HG02870 (cell line): ENCODE data around the gene PTPRQ.
"Not testable (repeated sequence)": the region's sequence is repeated elsewhere in the genome, so short reads cannot be mapped to it uniquely, and the experiment has no call there.

Experiments used
- ATAC-seq: cut with Tn5 transposase; IDR thresholded peaks from one replicate; pipeline ENCODE4 v1.9.1; 2021; ENCODE audit warnings: mild to moderate bottlenecking, moderate library complexity; ENCODE audit not compliant: unreplicated experiment

Gene PTPRQ

DNA sequence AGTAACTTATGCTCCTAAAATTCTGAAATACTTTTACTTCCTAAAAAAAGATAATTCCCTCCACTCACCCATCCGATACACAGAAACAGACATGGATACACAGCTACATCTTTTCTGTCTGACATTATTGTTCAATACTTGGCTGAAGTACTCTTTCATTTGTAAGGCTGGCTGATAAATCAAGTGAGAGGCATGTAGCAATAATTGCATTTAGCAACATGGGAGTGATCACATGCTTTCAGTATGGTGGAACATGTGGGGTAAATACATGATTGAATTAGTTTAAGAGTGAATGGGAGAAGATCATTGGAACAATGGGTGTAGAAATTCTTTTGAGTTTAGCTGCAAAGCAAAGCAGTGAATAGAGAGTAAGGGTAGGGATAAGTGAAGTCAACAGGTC, 25.6 kb downstream of the PTPRQ start:
- no peak for ATAC-seq

DNA sequence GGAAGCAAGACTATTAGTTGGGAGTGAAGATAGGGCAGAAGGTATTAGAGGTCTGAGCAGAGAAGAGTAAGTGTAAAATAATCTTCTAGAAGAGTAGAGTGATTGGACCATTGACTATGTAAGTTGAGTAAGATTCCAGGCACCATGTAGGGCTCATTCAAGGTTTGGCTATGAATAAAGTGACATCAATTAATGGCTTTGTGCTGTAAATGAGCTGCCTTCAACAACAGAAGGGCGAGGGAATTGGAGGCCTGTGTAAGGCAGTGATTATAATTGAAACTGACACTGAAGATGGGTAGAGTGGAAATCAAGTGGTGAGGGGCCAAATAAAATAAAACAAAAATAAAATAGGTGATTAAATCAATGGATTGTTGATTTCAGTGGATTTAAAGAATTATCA, 26.4 kb downstream of the PTPRQ start:
- ATAC-seq, result no peak

DNA sequence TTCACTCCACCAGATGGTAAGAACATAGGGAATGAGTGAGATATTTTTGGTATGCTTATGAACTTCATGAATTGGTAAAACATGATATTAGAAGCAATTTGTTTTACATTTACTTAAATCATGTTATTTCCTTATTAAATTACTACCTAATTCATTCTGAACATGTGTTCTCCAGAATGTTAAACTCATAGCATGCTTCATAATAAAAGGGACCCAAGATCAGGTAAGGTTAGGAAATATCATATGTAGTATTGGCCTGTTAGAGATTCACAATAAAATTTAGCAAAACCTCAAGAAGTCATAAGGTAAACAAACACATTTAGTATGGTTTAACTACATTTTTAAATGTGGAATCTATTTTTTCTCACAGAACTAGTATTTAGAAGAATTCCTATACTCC, 28.2 kb downstream of the PTPRQ start:
- ATAC-seq, result no peak

DNA sequence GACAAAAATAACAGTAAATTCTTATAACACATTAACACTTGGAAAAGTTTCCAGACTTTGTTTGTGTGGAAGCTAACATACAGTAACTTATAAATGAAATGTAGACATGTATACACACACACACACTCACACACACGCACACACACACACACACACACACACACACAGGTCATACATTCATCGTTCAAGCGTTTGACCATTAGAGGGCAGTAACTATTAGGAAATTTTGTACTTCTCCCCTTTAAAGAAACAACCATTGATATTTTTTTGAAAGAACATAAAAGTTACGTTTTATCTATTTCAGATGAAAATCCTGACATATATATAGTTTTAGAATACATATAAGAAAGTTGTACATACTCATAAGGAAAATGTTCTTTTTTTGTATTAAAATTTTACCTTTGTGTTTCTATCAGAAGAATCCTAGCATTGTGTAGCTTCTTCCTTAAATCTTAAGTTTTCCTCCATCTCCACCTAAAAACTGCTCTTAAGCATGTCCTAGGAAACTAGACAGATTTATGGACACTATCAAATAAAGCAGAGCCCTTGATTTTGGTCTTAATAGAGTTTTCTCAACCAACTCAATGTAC, 29.0 kb downstream of the PTPRQ start:
- ATAC-seq, result peak; percentile 69

DNA sequence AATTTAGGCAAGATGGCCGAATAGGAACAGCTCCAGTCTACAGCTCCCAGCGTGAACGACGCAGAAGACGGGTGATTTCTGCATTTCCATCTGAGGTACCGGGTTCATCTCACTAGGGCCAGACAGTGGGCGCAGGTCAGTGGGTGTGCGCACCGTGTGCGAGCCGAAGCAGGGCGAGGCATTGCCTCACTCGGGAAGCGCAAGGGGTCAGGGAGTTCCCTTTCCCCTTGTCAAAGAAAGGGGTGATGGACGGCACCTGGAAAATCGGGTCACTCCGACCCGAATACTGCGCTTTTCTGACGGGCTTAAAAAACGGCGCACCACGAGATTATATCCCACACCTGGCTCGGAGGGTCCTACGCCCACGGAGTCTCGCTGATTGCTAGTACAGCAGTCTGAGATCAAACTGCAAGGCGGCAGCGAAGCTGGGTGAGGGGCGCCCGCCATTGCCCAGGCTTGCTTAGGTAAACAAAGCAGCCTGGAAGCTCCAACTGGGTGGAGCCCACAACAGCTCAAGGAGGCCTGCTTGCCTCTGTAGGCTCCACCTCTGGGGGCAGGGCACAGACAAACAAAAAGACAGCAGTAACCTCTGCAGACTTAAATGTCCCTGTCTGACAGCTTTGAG, 33.6 kb downstream of the PTPRQ start:
- ATAC-seq, result not testable (repeated sequence)

DNA sequence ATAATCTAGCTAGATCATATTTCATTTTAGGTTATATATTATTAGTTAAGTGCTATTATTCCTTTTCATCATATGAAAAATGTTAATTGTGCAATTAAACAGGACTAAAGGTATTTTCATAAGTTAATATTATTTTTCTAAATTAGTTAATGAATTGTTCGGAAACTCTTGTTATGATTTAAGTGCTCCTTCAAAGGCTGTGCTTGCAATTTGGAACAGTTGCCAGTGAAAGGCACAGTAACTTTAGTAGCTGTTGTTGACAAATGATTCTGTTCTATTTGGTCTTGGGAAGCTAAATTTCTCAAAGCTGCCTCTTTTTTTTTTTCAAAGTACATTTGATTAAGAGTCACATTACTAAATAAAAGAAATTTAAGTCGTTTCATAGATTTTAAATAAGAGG, 40.7 kb downstream of the PTPRQ start:
- ATAC-seq, result no peak

DNA sequence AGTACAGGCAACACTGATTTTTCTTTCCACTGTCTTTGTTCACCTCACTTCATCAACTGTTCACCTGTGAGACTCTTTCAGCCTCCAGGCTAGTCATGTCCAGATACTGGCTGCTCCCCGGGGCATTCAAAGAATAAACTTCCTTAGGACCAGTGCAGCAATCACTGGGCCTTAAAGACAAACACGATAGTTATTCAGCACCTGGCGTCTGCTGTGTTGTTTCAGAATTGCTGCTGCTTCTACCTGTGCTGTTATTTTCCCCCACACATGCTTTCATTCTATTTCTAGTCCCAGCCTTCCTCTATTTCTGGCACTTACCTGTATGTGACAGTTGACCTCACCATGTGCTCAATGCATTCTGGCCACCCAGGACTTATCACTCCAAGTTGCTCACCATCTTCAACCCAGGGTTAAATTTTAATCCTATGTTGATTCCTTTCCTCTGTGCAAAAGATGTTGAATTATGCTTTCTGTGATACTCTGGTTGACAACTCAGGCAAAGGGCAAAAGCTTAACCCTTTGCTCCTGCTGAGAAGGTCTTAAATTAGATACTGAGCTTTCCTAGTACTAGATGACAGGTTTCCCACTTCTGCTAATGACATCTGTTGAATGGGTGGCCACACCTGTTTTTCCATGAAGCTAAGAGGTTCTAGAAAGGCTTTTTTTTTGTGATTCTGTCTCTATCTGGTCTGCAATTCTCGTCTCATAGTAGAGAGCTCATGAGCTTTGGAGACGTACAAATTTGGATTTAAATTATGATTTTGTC, 41.4 kb downstream of the PTPRQ start:
- peak; percentile 74 for ATAC-seq

DNA sequence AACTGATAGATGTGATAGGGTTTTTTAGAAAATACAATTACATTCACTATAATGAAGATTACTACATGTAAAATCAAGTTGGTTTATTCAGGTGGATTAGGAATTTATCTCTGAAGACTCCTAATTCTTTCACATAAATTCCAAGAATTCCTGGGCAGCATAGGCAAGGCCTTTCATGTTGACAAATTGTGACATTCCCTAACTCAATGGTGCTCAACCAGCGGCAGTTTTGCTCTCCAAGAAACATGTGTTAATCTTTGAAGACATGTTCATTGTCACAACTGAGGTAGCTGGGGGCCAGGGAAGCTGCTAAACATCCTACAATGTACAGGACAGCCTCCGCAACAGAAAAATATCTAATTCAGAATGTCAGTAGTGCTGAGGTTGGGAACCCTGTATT, 46.3 kb downstream of the PTPRQ start:
- ATAC-seq, result no peak

DNA sequence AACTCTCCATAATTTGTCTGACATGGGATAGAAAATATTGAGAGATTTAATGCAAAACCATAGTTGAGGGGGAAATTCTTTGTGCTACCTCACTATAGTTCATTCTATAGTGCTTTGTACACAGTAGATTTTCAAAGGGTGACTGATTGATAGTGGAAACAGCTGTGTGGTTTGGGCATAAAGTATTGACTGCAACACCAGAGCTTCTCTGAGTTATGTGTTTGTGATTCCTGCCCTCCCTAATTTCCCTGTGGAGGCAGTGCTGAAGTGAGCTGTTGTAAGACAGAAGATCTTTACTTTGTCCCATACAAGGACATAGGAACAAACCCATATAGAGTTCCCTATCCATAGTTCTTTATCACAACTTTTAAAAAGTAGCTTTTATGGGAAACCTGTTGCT, 47.1 kb downstream of the PTPRQ start:
- ATAC-seq, result no peak

DNA sequence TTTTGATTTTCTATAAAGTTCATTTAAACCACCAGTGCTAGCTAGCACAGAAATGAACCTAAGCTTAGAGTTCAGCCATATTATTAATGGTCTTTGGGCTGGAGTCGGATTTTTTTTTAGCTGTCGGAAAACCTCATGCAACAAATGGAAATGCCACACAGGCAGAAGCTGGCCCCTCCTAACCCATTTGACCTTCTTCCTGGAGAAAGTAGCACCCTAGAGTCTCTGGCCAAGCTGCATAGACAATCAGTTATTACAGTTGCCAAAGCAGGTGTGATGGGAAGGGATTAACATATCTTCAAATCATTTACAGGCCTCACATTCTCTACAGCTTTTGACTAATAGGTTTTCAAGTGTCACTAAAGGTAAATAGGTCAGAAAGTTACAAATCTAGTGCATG, 49.4 kb downstream of the PTPRQ start:
- no peak for ATAC-seq

DNA sequence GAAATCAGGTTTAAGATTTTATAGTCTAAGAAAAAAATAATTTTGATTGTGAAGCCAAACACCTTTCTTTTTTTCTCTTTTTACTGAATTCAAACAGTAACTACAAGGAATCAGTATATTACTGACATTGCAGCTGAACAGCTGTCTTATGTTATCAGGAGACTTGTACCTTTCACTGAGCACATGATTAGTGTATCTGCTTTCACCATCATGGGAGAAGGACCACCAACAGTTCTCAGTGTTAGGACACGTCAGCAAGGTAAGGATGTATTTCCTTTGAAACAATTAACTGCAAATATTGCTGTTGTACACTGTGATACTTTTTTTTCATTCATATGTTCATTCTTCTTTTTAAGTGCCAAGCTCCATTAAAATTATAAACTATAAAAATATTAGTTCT, 50.8 kb downstream of the PTPRQ start:
- no peak for ATAC-seq

DNA sequence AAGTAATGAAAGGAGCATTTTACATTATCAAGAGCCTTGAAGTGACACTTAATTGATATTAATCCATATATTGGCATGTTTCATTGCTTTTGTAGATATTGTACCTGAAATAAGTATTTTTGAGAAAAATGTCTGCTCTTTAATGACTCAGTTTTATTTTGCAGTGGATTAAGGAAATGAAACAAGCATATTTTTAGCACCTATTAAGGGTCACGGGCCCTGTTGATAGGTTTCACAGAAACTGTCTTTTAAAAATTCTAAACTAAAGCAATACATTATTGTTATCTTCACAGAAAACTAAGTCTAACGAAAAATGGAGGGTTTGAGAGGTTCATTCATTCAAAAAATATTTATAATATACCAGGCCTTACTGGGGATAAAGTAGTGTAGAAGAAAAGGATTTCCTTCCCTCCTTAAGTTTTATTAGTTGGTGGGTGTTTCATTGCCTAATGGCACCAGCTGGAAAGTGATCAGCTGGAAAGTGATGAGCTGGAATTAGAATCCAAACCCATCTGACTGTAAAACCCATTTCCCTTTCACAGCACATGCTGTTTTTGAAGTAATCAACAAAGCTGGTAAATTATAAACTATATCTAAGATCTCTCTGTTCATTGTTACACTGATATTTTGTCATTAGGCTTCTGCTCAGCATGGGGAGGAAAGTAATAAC, 54.2 kb downstream of the PTPRQ start:
- peak; percentile 68 for ATAC-seq

DNA sequence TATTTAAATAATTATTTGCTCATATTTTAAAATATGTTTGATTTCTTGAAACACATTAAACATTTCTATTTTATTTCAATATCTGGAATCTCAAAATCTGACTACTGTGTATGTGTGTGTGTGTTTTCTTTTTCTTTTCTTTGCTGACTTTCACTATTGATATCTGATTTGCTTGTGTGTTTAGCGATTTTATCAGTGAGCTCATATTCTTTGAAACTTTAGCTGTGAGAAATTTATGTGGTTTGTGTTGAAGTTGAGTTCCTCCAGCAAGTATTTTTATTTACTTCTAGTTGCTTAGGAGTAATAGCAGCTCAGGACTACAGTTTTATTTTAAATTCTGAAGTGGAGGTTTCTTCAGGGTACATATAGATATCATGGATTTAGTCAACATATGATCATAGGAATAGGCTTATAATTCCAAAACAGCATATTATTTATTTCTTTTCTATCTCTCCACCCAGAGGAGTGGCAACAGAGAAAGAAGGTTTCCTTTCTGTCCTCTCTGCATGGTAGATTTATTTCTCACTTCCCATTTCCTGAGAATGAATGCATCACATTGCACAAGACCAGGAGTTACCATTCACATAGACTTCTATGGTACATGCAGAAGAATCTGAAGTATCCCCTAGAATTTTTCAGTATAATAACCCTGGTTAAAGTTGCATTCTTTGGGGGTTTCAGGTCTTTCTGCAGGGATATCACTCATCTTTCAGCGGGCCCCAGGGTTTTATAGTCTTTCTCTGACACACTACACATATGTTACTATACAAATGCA, 60.5 kb downstream of the PTPRQ start:
- ATAC-seq, result peak; percentile 91

DNA sequence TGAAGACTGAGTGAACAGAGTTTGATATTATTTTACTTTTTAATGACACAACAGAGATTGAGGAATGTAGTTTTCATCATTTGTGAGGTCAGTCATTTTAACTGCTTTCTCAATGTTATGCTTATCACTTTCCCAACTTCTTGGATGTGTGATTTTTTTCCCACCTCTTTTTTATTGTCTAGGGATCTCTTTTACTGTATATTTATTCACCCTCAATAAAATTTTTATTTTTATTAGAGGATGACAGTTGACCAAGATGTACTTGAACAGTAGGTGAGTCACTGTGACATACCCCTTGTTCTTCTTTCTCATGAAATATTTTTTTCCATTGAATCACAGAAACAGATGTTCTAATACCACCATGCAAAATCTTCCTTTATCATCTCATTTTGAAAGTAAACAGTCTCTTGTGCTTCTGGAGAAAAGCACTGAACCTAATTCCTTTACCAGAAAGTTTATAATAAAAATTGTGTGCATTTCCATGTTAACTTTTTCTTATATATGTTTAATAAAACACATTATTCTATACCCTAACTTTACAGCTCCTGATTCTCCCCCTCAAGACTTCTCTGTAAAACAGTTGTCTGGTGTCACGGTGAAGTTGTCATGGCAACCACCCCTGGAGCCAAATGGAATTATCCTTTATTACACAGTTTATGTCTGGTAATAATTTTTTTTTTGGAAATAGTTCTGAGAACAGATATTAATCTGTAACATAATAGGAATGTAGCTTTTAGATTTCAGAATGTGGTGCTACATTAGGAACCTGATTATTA, 65.9 kb downstream of the PTPRQ start:
- no peak for ATAC-seq

DNA sequence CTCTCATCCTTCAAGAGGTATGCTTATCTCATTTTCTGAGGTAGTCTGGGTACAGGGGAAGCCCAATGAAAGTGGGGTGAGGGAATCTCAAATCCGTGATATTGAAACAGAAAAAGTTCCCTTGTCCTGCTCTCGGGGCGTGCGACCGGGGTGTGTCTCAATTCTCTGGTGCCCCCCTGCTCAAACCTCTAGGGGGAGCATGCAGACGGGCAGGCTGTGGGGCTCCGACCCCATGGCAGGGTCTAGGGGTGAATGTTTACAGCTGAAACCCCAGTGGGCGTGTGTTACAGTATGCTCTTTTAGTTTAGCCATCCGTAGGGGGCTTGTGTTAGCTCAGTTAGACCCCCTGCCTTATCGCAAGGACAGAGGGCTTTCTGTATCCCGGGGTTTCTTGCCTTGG, 68.7 kb downstream of the PTPRQ start:
- no peak for ATAC-seq

DNA sequence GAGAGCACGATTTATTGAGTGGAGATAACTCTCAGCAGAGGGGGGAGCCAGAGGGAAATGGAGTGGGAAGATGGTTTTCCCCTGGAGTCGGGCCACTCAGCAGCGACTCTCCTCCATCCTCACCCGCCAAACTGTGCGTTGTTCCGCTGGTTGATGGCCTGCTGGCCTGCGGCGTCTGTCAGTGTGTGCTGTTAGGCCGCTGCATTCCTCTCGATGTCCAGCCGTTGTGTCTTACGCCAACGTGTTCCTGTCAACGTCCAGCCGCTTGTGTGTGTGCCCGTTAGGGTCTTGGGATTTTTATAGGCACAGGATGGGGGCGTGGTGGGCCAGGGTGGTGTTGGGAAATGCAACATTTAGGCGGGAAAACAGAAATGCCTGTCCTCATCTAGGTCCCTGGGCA, 69.2 kb downstream of the PTPRQ start:
- ATAC-seq, result no peak

DNA sequence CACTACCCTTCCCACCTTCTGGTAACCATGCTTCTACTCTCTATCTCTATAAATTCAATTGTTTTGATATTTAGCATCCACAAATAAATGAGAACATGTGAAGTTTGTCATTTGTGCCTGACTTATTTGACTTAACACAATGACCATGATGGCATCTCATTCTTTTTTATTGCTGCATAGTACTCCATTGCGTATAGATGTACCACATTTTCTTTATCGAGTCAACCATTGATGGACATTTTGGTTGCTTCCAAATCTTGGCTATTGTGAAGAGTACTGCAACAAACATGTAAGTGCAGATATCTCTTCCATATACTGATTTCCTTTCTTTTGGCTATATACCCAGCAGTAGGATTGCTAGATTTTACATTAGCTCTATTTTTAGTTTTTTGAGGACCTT, 73.6 kb downstream of the PTPRQ start:
- no peak for ATAC-seq

DNA sequence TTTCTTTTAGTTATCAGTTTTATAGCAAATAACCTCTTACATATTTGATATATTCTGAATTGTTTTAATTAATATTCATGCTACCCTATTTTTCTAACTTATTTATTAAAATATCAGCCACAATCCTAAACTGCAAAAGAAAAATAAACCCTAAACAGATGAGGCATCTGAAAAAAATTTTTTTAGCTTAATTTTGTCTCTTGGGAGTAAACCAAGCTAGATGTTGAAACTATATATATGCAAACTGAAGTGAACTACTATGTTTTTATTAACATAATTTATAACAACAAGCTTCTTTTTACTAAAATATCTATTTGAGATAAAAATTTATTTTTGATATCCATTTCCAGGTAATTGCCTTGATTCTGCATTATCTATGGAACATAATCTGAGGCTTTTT, 87.6 kb downstream of the PTPRQ start:
- ATAC-seq, result no peak

DNA sequence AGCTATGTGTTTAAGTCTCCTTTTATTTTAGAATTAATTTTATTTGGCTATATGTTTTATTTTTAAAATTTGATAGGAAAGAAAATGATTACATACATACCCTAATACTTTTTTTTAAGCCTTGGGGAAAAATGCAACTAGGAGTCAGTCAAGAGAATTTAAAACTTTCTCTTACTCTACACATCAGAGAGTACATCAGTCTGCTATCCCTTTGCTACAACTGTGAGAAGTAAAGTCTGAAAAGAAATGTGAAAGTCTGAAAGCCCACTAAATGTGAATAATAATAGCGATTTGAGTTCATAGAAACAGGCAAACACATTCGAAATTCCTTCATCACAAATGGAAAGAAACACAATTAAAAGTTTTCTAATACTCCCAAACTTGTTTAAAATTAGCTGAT, 95.0 kb downstream of the PTPRQ start:
- ATAC-seq, result no peak

DNA sequence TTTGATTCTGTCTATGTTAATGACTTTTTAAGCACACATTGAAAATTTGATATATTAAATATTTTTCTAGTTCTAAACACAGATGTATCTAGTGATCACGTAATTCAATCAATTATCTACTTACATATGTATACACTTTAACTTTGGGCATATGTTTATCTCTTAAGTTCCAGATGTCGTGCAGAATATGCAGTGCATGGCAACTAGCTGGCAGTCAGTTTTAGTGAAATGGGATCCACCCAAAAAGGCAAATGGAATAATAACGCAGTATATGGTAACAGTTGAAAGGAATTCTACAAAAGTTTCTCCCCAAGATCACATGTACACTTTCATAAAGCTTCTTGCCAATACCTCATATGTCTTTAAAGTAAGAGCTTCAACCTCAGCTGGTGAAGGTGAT, 105.3 kb downstream of the PTPRQ start:
- no peak for ATAC-seq
